Measurements from ENCODE around the gene RNF146. TPM values are rescaled to one million over a fixed set of nuclear protein-coding genes. Genes with fewer than 3 reads are reported as not detected.

The RNF146 gene
- polyA plus RNA-seq, 1 donor (not counting 4 experiments of a cell fraction or from before 2014, with no cell fraction given) = 36.6 TPM

- H3K4me1 ChIP-seq (ENCODE audit: control insufficient read depth, extremely low read depth, insufficient read depth, low read length) = peaks cover 3% of the 10 kb centered on the region
- no peaks in the 10 kb centered on the region for H3K27me3 ChIP-seq (ENCODE audit: control insufficient read depth, extremely low read depth, insufficient read depth, low read length)
- no peaks in the 10 kb centered on the region for H3K9me1 ChIP-seq (ENCODE audit: control insufficient read depth, extremely low read depth, insufficient read depth, low read length)
- DNase-seq (ENCODE audit: low read depth, low spot score) (no peak), FAIRE-seq (no peak)
- H3K4me3 ChIP-seq (ENCODE audit: control insufficient read depth in 2 of 3, extremely low read depth in 1 of 3, insufficient read depth in 2 of 3, low read depth in 1 of 3, low read length in 3 of 3) = no peak overlapping the region
- no peaks in the 10 kb centered on the region for H4K20me1 ChIP-seq (ENCODE audit: control insufficient read depth, extremely low read depth, insufficient read depth, low read length)
- H3K36me3 ChIP-seq (ENCODE audit: control insufficient read depth in 2 of 2, extremely low read depth in 1 of 2, insufficient read depth in 2 of 2, low read length in 2 of 2) = peaks cover 0 to 4% of the 10 kb centered on the region in 2 experiments
- dilution Hi-C loops (cut with MboI; ENCODE audit: extremely low pct_ligation_motif_present, low sequenced_read_pairs) = no loop called here
- H3K79me2 ChIP-seq (ENCODE audit: control insufficient read depth, insufficient read depth, low read length) = peaks cover 37% of the 10 kb centered on the region
- H3K9me3 ChIP-seq (ENCODE audit: control insufficient read depth, low read depth, low read length) = no peaks in the 10 kb centered on the region
- H3K9ac ChIP-seq (ENCODE audit: control insufficient read depth, extremely low read depth, insufficient read depth, low read length) = no peak overlapping the region
- TF ChIP-seq CTCF (optimal IDR thresholded peaks at IDR 0.05 in 1 of 3, IDR thresholded peaks at IDR 0.05 in 1 of 3, conservative IDR thresholded peaks at IDR 0.05 in 1 of 3; ENCODE audit: extremely low read depth in 1 of 3, insufficient read depth in 2 of 3, low read length in 3 of 3) (no peak), EZH2 (IDR thresholded peaks at IDR 0.05; ENCODE audit: low read length) (no peak)
- H3K27ac ChIP-seq (ENCODE audit: control insufficient read depth, insufficient read depth, low read length) = no peak overlapping the region
- no peak overlapping the region for H2AFZ ChIP-seq (ENCODE audit: control insufficient read depth, low read length)
- H3K4me2 ChIP-seq (ENCODE audit: control insufficient read depth, extremely low read depth, insufficient read depth, low read depth, low read length) = no peak overlapping the region
These were observed 65.8 kb downstream of the RNF146 start for GRCh38 chr6:127332383-127332961.

Small RNA genes lying within 50 kb of the gene (small RNA-seq; reads per million reads assigned to genes)
- 0 reads per million in 3 experiments for gene RNA5SP217 (ENCODE audit: insufficient read length in 3 of 3, low read depth in 3 of 3, low replicate concordance in 1 of 3)

Other genes with a start within 250 kb of the RNF146 start
- not detected in 3 replicates for gene RSPO3, start 148.2 kb upstream of the RNF146 start, polyA plus RNA-seq
- gene ECHDC1, start 76.7 kb downstream of the RNF146 start, polyA plus RNA-seq = 28.0 to 56.9 TPM (median 46.2 TPM) in 3 replicates
- 0.05 to 0.12 TPM in 2 of 3 replicates, not detected in the other for gene KIAA0408, start 192.5 kb downstream of the RNF146 start, polyA plus RNA-seq